NCI-H748 (cell line): ENCODE data around the gene F8A3.
"Not testable (repeated sequence)": the region's sequence is repeated elsewhere in the genome, so short reads cannot be mapped to it uniquely, and the experiment has no call there.

Experiments used
- DNase-seq: peaks from one replicate; lab custom pipeline; 2025; ENCODE audit not compliant: unreplicated experiment; lab: John Stamatoyannopoulos, UW

Gene F8A3

DNA sequence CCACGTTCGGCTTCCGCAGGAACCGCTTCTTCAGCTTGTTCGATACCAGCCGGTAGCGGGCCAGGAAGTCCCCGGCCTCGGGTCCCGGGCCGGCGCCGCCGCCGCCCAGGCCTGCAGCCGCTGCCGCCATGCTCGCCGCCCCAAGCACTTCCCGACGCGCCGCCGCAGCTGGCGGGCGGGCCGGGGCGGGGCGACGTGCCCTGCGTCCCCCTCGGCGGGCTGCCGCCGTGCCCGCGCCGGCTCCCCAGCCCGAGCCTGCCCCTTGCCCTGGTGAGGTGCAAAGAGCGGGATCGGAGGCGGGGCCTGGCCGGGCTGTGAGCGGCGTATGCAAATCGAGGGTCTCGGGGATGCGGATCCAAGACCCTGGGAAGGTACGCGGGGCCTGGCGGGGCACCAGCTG, at the start of gene F8A3:
Gene F8A3 (minus strand): TSS at position 150 of the 400 bp plus-strand sequence. CDS start 20 bp downstream, at position 130.
- DNase-seq: not testable (repeated sequence)

DNA sequence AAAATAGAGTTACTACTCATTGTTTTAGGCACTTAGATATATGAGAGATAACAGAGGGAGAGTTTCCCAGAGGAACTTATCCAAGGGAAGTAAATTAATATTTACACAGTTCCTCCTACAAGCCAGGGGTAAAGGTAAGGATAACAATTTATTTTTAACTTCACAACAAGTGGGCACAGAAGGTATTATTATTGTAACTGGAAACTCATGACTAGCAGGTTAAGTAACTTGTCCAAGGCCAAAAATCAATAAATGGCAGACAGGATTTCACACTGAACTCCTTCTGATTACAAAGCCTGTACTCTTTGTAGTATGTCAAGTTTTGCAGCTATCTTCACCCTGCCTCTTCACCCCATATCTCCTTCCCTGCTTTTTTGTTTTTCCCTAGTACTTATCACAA, 46.9 kb upstream of the F8A3 start:
- no peak for DNase-seq

DNA sequence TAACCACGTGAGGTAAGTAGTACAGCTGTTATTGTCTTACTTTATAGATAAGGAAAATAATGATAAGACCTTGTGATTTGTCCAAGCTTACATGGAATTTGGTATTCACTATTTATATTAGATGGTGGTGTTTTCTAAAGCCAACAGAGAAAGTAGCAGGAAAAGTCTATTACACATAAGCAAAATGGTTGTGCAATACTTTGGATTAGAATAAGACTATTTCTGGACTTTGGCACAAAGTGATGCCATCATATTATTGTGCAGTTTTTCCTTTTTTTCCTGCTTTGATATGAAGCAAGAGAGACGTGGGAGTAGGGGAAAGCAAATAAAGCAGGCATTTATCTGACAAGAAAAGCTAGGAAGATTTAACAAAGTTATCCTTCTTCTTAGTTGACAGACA, 36.7 kb upstream of the F8A3 start:
- DNase-seq: not testable (repeated sequence)

DNA sequence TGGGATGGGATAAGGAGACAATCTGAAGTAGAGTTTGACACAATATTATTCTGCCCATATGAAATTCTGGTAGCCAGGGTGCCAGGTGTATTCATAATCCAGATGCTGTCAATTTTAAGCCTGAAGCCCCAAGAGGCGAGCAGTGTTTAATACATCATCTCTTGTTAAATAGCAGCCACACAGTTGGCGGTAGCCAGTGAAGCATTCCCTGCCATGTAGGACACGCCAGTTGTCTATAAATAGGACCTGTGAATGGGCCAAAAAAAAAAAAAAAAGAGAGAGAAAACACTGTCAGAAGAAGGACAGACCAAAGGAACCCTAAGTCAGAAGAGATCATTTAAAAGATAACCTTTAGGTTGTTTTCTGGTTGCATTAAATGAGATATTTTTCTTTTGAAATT, 33.0 kb upstream of the F8A3 start:
- not testable (repeated sequence) for DNase-seq

DNA sequence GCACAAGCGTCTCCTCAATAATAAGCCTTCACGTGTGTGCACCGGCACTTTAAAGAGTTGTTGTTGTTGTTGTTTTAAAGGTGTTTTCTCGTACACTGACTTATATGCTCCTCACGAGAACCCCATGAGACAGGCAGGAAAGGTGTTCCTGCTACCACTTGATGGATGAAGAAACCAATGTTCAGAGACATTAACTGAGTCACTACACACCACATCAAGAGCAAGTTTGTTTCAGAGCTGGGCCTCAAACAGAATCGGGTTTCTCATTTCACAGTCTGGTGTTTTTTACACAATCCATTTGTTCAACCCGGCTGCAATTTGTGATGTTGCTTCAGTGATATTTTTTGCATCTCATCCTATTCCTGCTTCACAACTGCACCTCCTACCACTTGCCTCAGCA, 18.7 kb upstream of the F8A3 start:
- DNase-seq: not testable (repeated sequence)

DNA sequence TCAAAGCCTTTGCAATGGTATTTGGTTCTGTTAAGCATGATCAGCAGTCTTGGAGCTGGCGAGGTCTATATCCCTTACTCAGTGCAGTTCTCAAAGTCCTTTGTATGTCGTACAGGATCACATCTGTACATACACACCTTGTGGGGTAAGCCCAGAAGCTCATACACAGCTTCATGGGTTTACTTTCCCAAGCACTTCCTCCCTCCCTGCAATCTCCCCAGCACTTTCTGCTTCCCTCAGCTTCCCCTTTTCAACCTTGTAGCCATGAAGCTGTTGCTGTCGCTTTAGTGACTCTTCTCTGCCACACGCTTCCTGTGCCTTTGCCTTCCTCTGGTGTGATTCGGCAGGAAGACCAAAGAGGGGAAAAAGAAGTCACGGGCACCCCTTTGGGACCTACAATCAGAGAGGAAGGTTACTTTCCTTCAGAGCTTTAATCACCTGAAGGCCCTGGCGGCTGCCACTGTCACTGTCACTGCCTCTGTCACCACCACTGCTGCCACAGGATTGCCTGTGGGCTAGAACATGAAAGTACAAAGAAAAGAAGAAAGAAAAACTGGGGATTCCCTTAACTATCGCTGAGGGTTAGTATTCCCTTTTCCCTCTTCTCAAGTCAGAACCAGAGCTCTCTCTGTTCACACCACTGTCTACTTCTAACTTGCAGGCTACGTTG, 8.0 kb upstream of the F8A3 start:
- DNase-seq: not testable (repeated sequence)

DNA sequence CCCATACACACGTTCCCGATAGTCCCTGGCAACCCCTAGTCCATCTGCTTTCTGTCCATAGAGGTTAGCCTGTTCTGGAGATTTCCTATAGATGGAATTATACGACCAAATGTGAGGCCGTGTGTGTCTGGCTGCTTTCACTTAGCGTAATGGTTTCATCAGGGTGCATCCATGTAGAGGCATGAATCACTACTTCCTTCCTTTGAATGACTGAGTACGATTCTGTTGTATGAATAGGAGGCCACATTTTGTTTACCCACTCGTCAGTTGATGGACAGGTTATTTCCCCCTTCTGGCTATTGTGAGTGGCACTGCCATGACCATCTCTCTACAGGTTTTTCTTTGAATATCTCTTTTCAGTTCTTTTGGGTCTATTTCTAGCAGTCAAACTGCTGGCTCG, 2.1 kb upstream of the F8A3 start:
- not testable (repeated sequence) for DNase-seq

DNA sequence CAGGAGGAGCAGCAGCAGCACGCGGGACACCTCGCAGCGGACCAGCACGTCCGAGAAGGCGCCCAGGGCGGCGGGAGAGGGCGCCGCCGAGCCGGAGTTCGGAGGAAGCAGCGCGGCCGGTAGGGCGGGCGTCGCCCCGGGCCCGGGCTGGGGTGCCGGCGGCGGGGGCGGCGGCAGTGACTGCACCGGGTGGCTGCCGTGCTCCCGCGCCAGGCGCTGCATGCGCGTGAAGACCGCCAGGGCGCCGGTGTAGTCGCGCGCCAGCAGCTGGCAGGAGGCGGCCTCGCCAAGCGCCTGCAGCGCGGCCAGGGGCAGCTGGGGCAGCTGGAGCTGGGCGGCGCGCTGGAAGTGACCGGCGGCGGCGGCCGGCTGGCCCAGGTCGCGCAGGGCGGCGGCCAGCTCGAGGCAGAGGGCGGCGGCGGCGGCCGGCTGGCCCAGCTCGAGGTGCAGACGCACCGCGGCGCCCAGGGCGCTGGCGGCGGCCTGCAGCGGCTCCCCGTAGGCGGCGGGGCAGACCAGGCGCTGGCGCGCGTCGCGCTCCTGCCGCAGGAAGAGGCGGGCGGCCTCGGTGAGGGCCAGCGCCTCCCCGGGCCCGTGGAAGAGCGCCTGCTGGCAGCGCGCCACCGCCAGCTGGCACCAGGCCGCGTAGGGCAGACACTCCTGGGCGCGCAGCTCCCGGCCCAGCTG, 516 bp downstream of the F8A3 start:
- not testable (repeated sequence) for DNase-seq

DNA sequence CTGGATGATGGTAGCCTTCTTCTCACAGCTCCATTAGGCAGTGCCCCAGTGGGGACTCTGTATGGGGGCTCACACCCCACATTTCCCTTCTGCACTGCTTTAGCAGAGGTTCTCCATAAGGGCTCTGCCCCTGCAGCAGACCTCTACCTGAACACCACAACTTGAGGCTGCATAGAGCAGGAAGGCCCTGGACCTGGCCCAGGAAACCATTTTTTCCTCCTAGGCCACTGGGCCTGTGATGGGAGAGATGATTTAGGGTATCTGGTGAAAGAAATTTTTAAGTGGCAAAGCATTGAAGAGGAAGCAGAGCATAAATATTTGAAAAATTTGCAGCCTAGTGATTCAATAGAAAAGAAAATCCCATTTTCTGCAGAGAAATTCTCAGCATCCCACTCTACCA, 17.3 kb downstream of the F8A3 start:
- no peak for DNase-seq

DNA sequence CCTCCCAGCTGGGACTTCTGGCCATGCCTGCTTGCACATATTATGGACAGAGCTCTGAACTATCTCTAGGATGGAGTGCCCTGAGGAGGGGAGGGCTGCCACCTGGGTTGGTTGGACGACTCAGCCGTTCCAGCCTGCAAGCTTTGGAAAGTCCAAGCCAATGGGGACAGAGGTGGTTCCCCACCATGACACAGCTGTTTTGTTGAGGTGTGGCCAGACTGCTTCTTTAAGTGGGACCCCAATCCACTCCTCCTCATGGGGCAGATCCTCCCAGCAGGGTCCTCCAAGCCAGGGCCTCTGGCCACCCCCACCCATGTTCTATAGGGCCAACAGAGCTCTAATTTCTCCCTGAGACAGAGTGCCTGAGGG, 22.7 kb downstream of the F8A3 start:
- no peak for DNase-seq

DNA sequence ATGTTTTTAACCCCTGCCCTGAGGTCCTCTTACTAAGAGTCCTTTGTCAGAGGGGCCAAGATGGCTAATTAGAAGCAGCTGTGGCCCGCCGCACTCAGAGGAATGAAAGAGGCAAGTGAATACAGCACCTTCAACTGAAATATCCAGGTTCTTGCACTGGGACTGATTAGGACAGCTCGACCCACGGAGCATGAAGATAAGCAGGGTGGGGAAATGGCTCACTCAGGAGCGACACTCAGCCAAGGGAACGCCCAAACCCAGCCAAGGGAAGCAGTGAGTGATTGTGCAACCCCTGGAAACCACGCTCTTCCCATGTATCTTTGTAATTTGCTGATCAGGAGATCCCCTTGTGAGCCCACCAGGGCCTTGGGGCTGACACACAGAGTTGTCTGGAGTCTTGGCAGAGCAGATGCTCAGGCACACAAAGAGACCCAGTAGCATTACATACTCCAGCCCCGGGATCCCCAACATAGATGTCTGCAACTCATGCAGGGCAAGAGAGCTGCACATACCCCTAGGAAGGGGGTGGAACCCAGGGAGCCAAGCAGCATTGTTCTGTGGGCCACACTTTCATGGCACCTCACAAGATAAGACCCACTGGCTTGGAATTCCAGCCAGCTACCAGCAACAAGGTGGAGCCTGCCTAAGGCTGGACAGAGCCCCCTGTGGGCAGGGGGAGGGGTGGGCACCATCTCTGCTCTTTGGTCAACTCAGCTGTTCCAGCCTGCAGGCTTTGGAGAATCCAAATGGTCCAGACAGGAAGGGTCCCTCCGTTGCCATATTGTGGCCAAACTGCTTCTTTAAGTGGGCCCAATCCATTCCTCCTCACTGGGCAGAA, 23.3 kb downstream of the F8A3 start:
- no peak for DNase-seq

DNA sequence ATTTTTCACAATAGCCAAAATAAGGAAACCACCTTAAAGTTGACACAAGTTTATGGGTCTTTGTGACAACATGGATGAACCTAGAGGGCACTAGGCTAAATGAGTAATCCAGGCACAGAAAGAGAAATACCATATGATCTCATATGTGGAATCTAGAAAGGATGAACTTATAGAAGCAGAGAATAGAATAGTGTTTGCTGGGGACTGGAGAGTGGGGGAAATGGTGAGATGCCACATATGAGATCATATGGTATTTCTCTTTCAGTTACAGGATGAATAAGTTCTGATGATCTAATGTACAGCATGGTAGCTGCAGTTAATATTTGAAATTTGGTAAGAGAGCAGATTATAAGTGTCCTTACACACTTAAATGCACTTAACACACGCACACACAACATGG, 40.7 kb downstream of the F8A3 start:
- DNase-seq: no peak
